Suppressor macrophage treated with lipopolysaccharide for 1 hour (primary cell): ENCODE results near the gene CXCL13.
"Not testable (repeated sequence)": the region's sequence is repeated elsewhere in the genome, so short reads cannot be mapped to it uniquely, and the experiment has no call there.

Source experiments
- DNase-seq, 3 donors: peaks; one replicate each; pipeline ENCODE4 v3.0.0-alpha.2; 2020 to 2022

Gene CXCL13

DNA sequence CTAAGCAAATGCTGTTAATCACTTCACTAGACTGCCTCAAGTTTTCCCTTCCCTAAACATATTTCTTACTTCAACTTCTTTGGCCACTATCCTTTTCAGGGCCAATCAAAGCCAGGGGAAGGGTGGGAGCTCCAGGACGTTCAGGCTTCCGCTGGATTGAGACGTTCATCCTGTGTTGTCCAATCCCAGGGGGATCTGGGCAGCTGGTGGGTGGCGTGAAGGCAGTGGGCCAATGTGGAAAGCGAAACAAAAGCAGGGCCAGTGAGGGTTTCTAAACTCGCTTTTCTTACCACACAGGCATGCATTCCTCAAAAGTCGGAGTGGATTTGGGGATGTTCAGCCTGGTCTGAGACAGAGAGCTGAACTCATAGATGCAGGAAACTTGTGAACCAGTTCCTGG lies 7.6 kb downstream of the CXCL13 start:
- DNase-seq: no peak

DNA sequence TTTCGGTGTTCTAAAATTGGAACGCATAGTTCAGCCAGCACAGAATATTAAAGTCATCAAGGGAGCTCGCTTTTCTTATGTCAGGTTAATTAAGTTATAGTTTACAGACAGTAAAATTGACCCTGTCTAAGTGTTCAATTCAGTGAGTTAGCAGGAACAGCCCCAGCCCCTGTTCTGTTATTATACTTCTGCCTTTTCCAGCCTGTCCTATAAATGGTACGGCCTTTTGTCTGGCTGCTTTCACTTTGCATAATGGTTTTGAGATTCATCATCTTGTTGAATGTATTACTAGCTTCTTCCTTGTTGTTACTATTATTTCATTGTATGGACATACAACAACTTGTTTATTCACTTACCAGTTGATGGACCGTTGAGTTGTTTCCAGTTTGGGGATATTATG lies 9.5 kb downstream of the CXCL13 start:
- no peak for DNase-seq

DNA sequence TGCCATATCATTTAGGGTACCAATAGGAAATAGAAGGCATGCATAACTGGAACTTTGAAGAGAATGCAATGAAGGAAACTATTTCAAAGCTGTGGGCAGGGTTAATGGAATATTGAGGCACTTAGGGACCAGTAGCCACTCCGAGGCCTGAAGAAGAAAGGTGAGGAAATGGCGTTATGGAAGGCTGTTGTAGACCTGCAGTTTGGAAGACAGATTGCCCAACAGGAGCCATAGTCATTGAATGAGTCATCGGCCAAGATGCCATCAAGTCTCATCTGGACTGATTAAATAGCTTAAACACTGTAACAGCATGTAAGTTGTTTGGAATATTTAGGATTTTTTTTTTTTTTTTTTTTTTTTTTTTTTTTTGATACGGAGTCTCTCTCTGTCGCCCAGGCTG lies 11.6 kb downstream of the CXCL13 start:
- DNase-seq: no peak

DNA sequence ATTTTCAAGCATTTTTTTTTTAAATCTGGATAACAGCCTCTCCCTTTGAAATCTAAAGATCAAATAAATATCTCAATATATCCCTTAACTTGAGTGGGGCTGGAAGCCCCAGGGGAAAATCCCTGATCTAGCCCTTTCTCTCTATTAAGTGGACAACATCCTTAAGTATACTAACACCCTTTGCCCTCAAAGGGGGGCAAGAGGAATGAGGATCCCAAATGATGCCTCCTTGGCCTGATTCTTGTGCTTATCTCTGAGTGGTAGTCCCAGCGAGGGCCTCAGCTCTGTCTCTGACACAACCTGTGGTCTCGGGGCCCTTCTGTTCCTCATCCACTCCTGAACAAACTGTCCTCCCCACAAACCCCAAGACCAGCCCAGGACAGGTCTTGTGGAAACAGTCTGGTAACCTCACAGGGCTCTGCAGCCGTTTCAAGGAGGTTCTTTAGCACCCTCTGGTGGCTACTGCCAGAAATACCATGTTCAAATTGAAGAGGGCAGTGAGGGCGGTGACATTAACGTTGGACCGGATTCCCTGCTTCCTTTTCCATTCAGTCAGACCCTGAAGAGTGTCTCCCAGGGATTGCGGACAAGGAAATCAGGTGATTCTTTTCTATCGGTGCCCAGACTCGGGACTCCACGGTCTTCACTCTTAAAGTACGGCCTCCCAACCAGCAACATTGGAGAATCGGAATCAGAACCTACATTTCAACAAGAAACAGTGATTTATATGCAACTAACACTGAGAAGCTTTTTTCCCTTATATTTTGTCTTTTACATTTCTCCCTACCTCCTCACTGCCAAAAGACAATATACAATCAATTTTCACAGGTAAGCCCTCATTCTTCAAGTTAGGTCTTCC lies 13.0 kb downstream of the CXCL13 start:
- peak; percentile 73 to 81 (median 78) for DNase-seq

DNA sequence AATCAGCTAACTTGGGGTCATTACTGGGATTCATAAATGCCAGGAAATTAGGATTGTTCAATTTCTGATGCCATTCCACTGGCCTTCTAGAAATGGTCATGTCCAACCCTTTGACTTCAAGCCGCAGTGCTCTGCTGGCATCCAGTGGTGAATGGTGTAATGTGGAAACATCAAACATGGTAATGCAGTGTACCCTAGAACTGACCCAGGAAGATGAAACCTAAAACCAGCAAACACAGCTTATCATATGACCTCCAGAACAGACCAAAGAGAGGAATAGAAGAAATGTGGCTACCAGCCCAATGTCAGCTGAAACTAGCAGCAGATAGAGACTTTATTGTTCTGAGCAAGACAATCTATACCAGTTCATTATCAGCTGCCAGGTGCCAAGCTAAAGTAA lies 13.8 kb downstream of the CXCL13 start:
- no peak for DNase-seq

DNA sequence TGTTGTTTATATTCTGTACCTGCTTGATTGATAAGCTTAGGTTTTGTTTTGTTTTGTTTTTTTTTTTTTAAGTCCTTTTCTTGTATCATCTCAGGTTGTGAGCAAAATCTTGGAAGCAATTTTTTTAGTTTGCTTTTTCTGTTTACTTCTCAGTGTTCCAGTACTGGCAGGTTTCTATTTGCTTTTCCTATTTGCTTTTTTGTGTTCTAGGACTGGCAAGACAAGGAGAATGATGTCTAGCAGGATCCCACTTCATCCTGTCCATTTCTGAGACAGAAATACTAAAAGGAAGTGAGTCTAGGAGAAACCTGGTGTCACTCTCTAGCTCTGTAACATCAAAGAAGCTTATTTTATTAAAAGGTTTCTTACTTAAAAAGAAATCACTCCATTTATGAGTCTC lies 15.6 kb downstream of the CXCL13 start:
- no peak for DNase-seq

DNA sequence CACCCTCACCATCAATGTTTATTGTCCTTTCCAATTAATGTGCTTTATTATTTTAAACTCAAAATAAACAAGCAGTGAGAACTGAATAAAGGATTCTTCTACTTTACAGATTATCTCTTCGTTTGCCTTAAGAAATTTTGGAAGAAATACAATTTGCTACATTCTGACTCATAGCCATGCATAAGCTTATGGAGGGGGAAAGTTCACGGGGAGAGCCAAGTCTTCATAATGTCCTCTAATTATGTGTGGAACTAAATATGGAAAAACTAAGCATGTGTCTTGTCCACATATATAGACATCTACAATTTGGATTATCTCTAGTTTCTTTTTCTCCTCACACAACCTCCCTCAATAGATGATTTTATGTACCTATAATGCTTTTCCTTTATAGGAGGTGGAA lies 17.5 kb downstream of the CXCL13 start:
- DNase-seq: no peak

DNA sequence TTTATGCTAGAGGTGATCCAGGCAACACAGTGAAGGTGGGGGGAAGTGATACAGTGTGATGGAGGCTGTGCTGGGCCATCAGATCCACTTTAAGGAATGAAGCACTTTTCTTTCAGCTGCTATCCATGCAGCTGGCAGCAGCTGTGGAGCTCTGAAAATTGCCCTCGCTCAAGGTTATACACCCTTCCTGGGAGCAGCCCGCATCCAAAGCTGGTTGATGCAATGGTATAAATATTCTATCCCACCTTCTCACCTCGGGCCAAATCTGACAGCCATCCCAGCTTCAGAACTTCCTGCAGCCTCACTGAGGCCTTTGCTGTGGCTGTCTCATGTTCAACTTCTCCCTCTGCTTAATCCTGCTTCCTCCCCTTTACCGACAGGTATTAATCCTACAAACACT lies 18.6 kb downstream of the CXCL13 start:
- DNase-seq: no peak

DNA sequence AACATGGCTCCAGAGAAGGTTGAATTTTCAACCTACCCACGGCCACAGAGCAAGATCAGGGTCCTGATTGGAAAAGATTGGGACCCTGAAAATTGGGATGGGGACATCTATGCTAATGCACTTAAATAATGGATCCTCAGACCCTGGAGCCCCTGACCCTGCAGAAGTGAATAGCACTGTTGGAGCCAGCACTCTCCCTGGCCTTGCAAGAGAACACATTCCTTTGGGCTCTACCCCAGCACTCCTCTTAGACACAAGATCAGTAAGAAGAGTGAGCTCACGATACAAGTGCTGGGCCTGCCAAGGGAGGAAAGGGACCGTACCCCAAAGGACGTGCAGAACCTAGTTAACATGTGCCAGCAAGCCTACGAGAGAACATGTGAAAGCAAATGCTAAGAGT lies 19.9 kb downstream of the CXCL13 start:
- DNase-seq: no peak

DNA sequence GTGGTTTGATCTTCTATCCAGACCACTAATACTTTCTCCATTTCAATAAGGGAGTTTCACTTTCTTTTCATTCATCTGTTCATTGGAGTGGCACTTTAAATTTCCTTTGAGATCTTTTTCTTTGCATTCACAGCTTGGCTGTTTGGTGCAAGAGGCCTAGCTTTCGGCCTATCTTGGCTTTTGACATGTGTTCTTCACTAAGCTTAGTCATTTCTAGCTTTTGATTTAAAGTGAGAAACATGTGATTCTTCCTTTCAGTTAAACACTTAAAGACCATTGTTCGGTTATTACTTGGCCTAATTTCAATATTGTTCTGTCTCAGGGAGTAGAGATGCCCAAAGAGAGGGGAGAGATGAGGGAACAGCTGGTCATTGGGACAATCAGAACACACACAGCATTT lies 24.3 kb downstream of the CXCL13 start:
- DNase-seq: no peak

DNA sequence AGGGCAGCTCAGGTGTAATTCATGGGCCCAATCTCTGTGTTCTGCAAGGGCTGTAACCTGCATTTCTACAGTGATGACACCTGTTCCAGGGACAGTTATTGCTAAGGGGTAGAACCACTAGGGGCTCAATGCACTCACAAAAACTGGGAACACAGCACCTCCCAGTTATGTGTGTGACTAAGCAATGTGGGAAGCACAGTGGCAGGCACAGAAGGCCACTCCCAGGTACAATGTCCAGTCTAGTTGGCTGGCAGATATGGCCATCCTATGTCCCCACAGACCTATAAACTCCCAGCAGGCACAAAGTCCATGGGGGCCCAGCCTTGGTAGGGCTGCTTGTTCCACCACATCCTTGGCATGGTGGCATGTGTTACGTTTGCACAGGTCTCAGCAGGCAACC lies 25.7 kb downstream of the CXCL13 start:
- DNase-seq: no peak

DNA sequence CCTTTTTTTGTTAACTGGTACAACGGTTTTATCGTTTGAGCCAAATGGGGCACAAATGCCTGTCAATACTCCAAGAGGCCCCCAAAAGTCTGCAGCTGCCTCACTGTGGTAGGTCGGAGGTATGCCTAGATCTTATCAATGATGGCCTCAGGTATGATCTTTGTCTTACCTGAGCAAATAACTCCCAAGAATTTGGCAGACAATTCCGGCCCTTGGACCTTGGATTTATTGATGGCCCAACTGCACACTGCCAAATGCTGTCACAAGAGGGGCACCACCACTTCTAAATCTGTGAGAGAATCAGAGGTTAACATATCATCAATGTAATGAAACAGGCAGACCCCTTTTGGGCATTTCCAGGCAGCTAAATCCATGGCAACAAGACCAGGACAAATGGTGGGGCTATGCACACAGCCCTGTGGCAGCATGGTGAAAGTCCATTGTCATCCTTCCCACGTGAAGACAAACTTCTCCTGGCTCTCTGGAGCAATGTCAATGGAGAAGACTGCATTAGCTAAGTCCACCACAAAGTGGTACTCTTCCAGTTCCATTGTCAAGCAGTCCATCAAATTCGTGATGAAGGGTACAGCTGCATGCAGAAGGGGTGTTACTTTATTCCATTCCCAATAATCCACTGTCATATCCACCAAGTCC lies 28.6 kb downstream of the CXCL13 start:
- no peak for DNase-seq

DNA sequence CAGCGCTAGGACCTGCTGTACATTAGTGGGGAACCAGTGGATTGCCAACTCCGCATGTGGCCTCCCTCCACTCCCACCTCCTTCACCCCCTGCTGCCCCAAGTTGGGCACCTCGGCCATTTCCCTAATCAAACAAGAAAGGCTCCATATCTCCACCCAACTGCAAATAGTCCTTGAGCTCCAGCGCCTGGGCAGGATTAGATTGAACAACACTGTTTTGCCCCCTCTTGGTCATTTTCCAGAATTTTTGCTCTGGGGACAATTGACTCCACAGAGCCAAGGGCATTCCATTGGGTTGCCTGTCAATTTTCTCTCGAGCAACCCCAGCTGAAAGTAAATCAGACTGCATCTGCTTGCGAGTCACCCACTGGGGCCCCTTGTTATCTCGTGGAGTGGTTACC lies 29.6 kb downstream of the CXCL13 start:
- DNase-seq: no peak

DNA sequence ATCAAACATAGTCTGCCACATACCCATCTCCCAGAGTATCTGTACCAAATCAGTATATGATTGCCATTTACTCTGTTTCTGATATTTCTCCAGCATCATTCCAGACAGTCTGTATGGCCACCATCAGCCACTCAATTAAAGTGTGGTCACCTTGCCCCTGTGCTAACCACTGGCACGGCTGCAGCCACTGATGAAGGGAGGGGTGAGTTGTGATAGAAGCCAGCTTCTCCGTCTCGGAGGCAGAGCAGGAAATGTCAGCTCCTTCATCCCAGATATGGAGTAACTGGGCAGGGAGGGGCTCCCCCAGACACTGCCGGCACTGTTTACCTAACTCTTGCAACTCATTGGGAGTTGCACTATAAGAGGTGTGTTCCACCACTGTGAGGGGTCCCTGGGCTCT lies 30.3 kb downstream of the CXCL13 start:
- no peak for DNase-seq

DNA sequence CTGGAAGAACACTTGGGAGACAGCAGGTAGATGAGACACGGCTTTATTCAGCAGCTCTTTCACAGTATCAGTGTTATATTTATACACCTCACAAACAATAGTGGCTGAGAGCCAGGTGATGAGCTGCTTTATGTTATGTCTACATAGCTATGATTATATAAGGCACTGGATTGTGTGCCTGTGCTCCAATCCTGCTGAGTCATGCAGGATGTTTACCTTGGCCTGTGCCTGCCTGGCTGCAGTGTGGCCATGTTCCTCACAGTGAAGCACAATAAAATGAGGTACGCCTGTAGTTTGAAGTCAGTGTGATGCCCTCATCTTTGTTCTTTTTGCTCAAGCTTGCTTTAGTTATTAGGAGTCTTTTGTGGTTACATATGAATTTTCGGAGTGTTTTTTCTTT lies 31.3 kb downstream of the CXCL13 start:
- DNase-seq: no peak

DNA sequence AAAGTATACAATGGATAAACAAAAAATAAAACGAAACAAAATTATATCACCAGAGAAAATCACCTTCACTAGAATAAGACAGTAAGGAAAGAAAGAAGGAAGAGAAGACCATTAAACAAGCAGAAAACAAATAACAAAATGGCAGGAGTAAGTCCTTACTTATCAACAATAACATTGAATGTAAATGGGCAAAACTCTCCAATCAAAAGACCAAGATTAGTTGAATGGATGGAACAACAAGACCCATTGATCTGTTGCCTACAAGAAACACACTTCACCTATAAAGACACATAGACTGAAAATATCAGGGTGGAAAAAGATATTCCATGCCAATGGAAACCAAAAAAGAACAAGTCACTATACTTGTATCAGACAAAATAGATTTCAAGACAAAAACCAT lies 38.4 kb downstream of the CXCL13 start:
- not testable (repeated sequence) for DNase-seq

DNA sequence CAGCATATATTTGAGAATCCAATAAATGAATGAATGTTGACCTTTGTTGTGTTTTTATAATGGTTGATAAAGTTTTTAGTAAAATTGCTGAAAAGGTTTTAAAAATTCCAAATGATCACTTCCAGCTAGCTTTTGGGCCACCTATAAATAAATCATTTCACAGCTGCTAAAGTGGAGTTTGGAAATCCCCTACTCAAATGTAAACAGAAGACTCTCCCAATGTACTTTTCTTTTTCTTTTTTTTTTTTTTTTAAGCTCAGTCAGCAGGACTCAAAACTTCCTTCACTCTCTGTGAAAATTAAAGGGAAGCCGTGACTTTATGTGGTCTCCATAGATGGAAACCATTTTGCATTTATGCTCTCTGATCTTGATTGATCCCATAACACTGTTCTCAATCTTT lies 45.2 kb downstream of the CXCL13 start:
- no peak for DNase-seq

DNA sequence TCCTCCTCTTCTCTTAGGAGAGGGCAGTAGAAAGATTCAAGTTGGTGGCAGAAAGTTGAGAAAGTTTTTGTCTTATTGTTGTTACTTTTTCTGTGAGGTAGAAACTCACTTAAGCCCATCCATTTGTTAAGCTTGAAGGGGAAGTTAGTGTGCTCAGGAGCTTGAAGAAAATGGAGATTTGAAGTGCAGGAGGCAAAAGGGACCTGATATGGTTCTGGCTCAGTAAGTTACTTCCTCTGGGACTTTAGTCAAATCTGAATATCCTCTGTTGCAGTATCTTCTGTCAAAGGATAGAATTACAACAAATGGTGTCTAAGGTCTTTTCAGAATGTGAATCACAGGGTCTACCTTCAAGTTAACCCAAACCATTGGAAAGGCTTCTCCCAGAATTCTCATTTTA lies 46.2 kb downstream of the CXCL13 start:
- DNase-seq: no peak

DNA sequence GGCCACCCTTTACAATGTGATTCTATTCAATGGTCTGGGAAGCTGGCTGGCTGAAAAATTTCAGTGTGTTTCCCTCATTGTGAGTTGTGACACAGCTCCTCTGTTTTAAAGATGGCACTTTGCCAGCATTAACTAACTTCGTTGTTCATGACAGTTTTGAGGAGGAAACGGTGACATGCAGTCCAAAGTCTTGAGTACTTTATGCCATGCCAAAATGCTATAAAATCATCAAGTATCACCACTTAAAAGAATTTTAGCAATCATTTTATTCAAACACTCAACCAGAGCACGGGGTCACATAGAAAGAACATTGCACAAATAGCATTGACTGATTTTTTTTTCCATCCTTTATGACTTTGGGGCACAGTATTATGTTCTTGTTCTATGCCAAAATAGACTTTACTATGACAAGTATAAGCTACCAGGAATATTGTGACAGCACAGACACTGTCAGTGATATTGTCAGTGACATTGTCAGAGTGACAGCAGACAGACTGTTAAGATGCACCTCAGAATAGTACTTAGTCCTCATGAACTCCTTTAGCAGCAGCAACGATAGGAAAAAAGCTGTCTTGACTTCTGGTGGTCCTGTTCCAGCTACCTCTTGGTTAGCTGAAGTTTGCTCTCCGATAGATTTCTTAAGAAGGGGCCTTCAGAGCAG lies 46.7 kb downstream of the CXCL13 start:
- DNase-seq: no peak

DNA sequence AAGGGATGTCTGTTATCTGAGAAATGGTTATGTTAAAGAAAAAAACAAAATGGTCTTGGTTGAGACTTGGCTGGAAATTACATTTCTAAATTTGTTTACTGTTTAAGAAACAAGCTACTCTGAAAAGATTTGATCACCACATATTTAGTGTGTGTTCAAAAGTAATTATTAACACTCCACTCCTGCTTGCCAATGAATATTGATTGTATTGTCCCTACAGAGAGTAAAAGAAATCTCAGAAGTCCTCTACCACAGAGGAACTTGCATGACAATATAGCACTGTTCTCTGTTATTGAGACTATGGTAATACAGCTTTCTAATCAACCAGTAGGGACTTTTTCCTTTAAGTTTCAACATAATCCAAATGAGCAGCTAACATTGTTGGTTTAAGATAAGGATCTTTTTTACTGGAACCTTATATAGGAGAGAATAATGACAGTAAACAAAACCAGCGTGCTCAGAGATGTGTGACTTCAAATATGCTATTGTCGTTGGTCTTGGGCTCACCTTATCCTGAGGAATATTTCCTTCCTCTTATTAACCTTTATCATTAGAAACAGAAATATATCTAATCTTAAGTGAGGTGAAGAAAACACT lies 47.6 kb downstream of the CXCL13 start:
- DNase-seq: no peak

DNA sequence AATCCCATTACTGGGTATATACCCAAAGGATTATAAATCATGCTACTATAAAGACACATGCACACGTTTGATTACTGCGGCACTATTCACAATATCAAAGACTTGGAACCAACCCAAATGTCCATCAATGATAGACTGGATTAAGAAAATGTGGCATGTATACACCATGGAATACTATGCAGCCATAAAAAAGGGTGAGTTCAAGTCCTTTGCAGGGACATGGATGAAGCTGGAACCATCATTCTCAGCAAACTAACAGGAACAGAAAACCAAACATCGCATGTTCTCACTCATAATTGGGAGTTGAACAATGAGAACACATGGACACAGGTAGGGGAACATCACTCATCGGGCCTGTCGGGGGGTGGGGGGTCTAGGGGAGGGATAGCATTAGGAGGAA lies 54.7 kb downstream of the CXCL13 start:
- not testable (repeated sequence) for DNase-seq
